BJ (cell line): ENCODE measurements around the gene PDIK1L. TPM values are rescaled to one million over a fixed set of nuclear protein-coding genes. Genes with fewer than 3 reads are reported as not detected.

Experiments
- CTCF ChIA-PET: fragments of 350-600 bp; formaldehyde crosslinking; extraction: SDS; loops from one replicate; lab custom pipeline; 2021; ENCODE audit warnings: antibody characterized with exemption, inconsistent platforms; lab: Yijun Ruan, JAX
- POLR2A ChIA-PET: fragments of 300-600 bp; sonication (Branson Sonifier 250); formaldehyde crosslinking; extraction: SDS; loops from one replicate; lab custom pipeline; 2021; ENCODE audit warnings: antibody characterized with exemption; lab: Charles Lee
- DNase-seq: peaks from one replicate; pipeline ENCODE4 v3.0.0-alpha.2; 2011; ENCODE audit warnings: low read depth
- H3K27me3 ChIP-seq: 2 replicates; pipeline ENCODE4 v1.6.0; 2011; ENCODE audit warnings: low read length; ENCODE audit not compliant: control insufficient read depth, insufficient read depth
- H3K36me3 ChIP-seq: 2 replicates; pipeline ENCODE4 v1.5.1; 2011; ENCODE audit warnings: low read length; ENCODE audit not compliant: control insufficient read depth, insufficient read depth
- H3K4me3 ChIP-seq: 2 replicates; pipeline ENCODE4 v1.5.1; 2011; ENCODE audit warnings: low read depth, mild to moderate bottlenecking, control low read depth, low read length
- polyA plus RNA-seq: library from polyadenylated mRNA; depleted of rRNA; stranded (reverse); fragments of >200 nt; gene quantifications from 2 replicates; pipeline ENCODE4 v1.2.3, GENCODE V29; 2011
- TF ChIP-seq, protein P1 (sequence below): IDR thresholded peaks from 2 replicates; pipeline ENCODE4 v1.5.1; 2011; ENCODE audit warnings: low read depth, mild to moderate bottlenecking, control low read depth, inconsistent platforms, low read length, moderate library complexity; ENCODE audit not compliant: insufficient read depth

The PDIK1L gene
- polyA plus RNA-seq, 1 experiment, result 1.4 TPM

DNA sequence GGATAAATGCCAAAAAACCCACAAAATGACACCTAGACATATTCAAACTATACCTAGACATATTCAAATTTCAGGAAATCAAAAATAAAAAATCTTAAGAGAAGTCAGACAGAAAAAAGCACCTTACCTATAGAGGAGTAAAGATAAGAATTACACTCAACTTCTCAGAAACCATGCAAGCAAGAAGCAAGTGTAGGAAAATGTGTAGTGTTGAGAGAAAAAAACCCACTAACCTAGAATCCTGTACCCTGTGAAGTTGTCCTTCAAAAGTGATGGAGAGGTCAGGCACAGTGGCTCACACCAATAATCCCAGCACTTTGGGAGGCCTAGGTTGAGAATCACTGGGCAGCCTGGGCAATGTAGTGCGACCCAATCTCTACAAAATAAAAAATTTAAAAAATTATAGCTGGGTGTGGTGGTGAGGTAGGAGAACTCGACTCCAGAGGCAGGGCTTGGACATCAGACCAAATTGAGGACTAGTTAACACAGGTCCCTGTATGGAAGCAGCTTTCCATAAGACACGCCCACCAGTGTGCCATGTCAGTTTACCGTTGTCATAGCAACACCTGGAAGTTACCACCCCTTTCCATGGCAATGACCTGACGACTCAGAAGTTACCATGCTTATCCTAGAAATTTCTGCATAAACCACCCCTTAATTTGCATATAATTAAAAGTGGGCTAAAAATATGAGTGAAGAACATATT lies 20.7 kb downstream of the PDIK1L start:
- H3K27me3 ChIP-seq, result peaks cover 5% of the 10 kb centered on the region
- no peaks in the 10 kb centered on the region for H3K36me3 ChIP-seq
- H3K4me3 ChIP-seq, result no peak overlapping the region
- TF ChIP-seq, protein P1, sequence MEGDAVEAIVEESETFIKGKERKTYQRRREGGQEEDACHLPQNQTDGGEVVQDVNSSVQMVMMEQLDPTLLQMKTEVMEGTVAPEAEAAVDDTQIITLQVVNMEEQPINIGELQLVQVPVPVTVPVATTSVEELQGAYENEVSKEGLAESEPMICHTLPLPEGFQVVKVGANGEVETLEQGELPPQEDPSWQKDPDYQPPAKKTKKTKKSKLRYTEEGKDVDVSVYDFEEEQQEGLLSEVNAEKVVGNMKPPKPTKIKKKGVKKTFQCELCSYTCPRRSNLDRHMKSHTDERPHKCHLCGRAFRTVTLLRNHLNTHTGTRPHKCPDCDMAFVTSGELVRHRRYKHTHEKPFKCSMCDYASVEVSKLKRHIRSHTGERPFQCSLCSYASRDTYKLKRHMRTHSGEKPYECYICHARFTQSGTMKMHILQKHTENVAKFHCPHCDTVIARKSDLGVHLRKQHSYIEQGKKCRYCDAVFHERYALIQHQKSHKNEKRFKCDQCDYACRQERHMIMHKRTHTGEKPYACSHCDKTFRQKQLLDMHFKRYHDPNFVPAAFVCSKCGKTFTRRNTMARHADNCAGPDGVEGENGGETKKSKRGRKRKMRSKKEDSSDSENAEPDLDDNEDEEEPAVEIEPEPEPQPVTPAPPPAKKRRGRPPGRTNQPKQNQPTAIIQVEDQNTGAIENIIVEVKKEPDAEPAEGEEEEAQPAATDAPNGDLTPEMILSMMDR, result no peak
- no peak for DNase-seq
- ChIA-PET POLR2A (no interaction called here), CTCF (interaction anchor here (1.8 kb wide), 1 partner anchor 12 kb away, joined by 18 read pairs; no protein-coding TSS in a partner anchor)

DNA sequence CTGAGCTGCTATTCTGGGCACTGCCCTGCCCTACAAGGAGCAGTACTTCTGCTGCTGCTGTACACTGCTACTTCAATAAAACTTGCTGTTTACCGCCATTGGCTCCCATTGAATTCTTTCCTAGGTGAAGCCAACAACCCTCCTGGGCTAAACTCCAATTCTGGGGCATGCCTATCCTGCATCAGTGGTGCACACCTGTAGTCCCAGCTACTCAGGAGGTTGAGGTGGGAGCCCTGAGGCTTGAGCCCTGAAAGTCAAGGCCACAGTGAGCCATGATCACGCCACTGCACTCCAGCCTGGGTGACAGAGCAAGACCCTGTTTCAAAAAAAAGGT lies 21.2 kb downstream of the PDIK1L start:
- Histone ChIP-seq H3K27me3 (peaks cover 5% of the 10 kb centered on the region), H3K36me3 (no peaks in the 10 kb centered on the region), H3K4me3 (no peak overlapping the region)
- no peak for DNase-seq
- TF ChIP-seq, protein P1, result no peak
- POLR2A ChIA-PET, result no interaction called here
- CTCF ChIA-PET, result interaction anchor here (1.8 kb wide), 1 partner anchor 12 kb away, joined by 18 read pairs; no protein-coding TSS in a partner anchor

DNA sequence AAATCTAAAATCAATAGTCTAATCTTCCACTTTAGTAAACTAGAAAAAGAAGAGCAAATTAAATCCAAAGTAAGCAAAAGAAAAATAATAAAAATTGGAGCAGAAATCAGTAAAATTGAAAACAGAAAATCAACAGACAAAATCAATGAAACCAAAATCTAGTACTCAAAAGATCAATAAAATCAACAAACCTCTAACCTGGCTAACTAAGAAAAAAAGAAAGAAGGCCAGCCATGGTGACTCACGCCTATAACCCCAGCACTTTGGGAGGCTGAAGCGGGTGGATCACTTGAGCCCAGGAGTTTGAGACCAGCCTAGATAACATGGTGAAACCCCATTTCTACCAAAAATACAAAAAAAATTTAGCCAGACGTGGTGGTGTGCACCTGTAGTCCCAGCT lies 22.8 kb downstream of the PDIK1L start:
- TF ChIP-seq, protein P1, result no peak
- CTCF ChIA-PET, result no interaction called here
- Histone ChIP-seq H3K36me3 (no peaks in the 10 kb centered on the region), H3K4me3 (no peak overlapping the region), H3K27me3 (peaks cover 4% of the 10 kb centered on the region)
- POLR2A ChIA-PET, result no interaction called here
- DNase-seq, result no peak

DNA sequence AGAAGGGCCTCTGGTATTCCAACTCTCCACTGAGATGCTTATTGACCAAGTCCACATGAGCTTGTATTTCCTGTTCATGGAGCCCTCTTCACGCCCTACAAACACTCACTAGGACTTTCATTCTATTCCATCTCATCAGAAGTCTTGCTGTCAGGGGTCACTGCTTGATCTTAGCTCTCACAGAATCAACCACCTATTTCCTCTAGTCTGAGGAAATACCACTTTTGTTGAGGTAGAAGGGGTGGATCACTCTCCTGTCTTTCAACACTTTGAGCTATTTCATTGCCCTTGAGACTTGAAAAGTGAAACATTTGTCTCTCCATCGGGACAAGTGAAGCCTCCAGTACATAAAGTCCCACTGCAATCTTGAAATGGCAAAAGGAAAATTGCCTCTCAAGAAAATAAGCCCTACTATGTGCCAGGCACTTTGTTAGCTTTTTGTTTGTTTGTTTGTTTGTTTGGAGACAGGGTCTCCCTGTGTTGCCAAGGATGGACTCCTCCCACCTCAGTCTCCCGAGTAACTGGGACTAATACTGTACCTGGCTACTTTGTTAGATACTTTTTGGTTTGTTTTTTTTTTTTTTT lies 27.4 kb downstream of the PDIK1L start:
- TF ChIP-seq, protein P1, result no peak
- ChIA-PET POLR2A (no interaction called here), CTCF (interaction anchor here (0.7 to 9.7 kb wide), 9 partner anchors 11 to 105 kb away, joined by 3 to 90 read pairs (median 4); no protein-coding TSS in a partner anchor)
- H3K27me3 ChIP-seq, result no peaks in the 10 kb centered on the region
- no peaks in the 10 kb centered on the region for H3K36me3 ChIP-seq
- no peak overlapping the region for H3K4me3 ChIP-seq
- DNase-seq, result no peak

DNA sequence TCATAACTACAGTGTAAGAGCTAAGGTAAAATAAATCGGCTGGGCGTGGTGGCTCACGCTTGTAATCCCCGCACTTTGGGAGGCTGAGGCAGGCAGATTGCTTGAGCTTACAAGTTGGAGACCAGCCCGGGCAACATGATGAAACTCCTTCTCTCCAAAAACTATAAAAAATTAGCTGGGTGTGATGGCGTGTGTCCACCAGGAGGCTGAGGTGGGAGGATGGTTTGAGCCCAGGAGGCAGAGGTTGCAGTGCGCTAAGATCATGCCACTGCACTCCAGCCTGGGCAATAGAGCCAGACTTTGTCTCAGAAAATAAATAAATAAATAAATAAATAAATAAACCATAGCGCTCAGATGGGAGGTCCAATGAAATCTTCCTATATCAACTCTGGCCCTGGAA lies 30.5 kb downstream of the PDIK1L start:
- no peak for DNase-seq
- Histone ChIP-seq H3K27me3 (peaks cover 6% of the 10 kb centered on the region), H3K4me3 (no peak overlapping the region), H3K36me3 (no peaks in the 10 kb centered on the region)
- ChIA-PET POLR2A (no interaction called here), CTCF (interaction anchor here (1.1 to 9.7 kb wide), 5 partner anchors 14 to 108 kb away, joined by 4 to 129 read pairs (median 76); no protein-coding TSS in a partner anchor)
- TF ChIP-seq, protein P1, result no peak
